Mesenchymal stem cell (in vitro differentiated cells and primary cell): ENCODE data around the gene RNF115.

Source experiments
- DNase-seq: peaks from one replicate; pipeline ENCODE4 v3.0.0-alpha.2; 2013
- H2AFZ ChIP-seq: one replicate; pipeline ENCODE4 v1.6.1; 2013; ENCODE audit warnings: low read depth, mild to moderate bottlenecking, control low read depth, inconsistent platforms, low read length, moderate library complexity
- H2AK5ac ChIP-seq: 2 replicates; pipeline ENCODE4 v1.6.1; 2013; ENCODE audit warnings: low read length, moderate library complexity, mild to moderate bottlenecking, inconsistent platforms; ENCODE audit not compliant: severe bottlenecking
- H2BK120ac ChIP-seq: one replicate; pipeline ENCODE4 v1.6.1; 2013; ENCODE audit warnings: low read depth, mild to moderate bottlenecking, inconsistent platforms, low read length, moderate library complexity
- H2BK12ac ChIP-seq, 2 experiments: one replicate each; pipeline ENCODE4 v1.6.1; 2013; ENCODE audit warnings: inconsistent platforms in 2 of 2, low read length in 2 of 2, mild to moderate bottlenecking in 2 of 2, moderate library complexity in 2 of 2, control low read depth in 1 of 2
- H2BK15ac ChIP-seq: one replicate; pipeline ENCODE4 v1.6.1; 2013; ENCODE audit warnings: mild to moderate bottlenecking, low read depth, inconsistent platforms; ENCODE audit not compliant: poor library complexity, severe bottlenecking
- H2BK5ac ChIP-seq: 2 replicates; pipeline ENCODE4 v1.6.1; 2013; ENCODE audit warnings: low read depth, mild to moderate bottlenecking, low read length, control low read depth, inconsistent platforms; ENCODE audit not compliant: poor library complexity, severe bottlenecking
- H3K14ac ChIP-seq, 2 experiments: one replicate each; pipeline ENCODE4 v1.6.1; 2013; ENCODE audit warnings: inconsistent platforms in 2 of 2, low read length in 2 of 2, control low read depth in 1 of 2, mild to moderate bottlenecking in 1 of 2, moderate library complexity in 1 of 2
- H3K18ac ChIP-seq, 2 experiments: one replicate each; pipeline ENCODE4 v1.6.1; 2013; ENCODE audit warnings: inconsistent platforms in 2 of 2, low read length in 2 of 2, control low read depth in 1 of 2, low read depth in 1 of 2, mild to moderate bottlenecking in 1 of 2
- H3K23ac ChIP-seq, 2 experiments: one replicate each; pipeline ENCODE4 v1.6.1; 2013; ENCODE audit warnings: inconsistent platforms in 2 of 2, low read length in 2 of 2, mild to moderate bottlenecking in 2 of 2, moderate library complexity in 2 of 2, control low read depth in 1 of 2
- H3K27ac ChIP-seq: 2 replicates; pipeline ENCODE4 v1.5.1; 2013; ENCODE audit warnings: mild to moderate bottlenecking, moderate library complexity, low read length, control low read depth, inconsistent platforms; ENCODE audit not compliant: poor library complexity, severe bottlenecking
- H3K27me3 ChIP-seq, 2 experiments: 2 replicates each; pipeline versions ENCODE4 v1.6.1 to v1.7.0; 2013; ENCODE audit warnings: low read length in 2 of 2, mild to moderate bottlenecking in 2 of 2, moderate library complexity in 2 of 2, control low read depth in 1 of 2, inconsistent platforms in 1 of 2; ENCODE audit not compliant: control insufficient read depth in 1 of 2, insufficient read depth in 1 of 2
- H3K36me3 ChIP-seq, 2 experiments: 2 replicates each; pipeline versions ENCODE4 v1.6.1 to v1.7.0; 2013; ENCODE audit warnings: low read length in 2 of 2, control low read depth in 1 of 2, inconsistent platforms in 1 of 2, low read depth in 1 of 2, mild to moderate bottlenecking in 1 of 2; ENCODE audit not compliant: insufficient read depth in 2 of 2, control insufficient read depth in 1 of 2
- H3K4ac ChIP-seq, 2 experiments: one replicate each; pipeline ENCODE4 v1.6.1; 2013; ENCODE audit warnings: inconsistent platforms in 2 of 2, low read length in 2 of 2, mild to moderate bottlenecking in 2 of 2, moderate library complexity in 2 of 2, control low read depth in 1 of 2, low read depth in 1 of 2
- H3K4me1 ChIP-seq: 2 replicates; pipeline ENCODE4 v1.6.1; 2013; ENCODE audit warnings: low read depth, low read length, control low read depth; ENCODE audit not compliant: control insufficient read depth, insufficient read depth
- H3K4me2 ChIP-seq: 2 replicates; pipeline ENCODE4 v1.6.1; 2013; ENCODE audit warnings: low read length, mild to moderate bottlenecking, inconsistent platforms; ENCODE audit not compliant: poor library complexity, severe bottlenecking
- H3K4me3 ChIP-seq, 2 experiments: 2 replicates each; pipeline versions ENCODE4 v1.5.1 to v1.7.0; 2013; ENCODE audit warnings: low read length in 2 of 2, mild to moderate bottlenecking in 2 of 2, control low read depth in 1 of 2, low read depth in 1 of 2; ENCODE audit not compliant: insufficient read depth in 1 of 2
- H3K79me1 ChIP-seq: replicated peaks from 2 replicates; pipeline ENCODE4 v1.6.1; 2013; ENCODE audit warnings: mild to moderate bottlenecking, control low read depth, low read length, inconsistent platforms; ENCODE audit not compliant: poor library complexity, severe bottlenecking
- H3K9ac ChIP-seq: 2 replicates; pipeline ENCODE4 v1.7.0; 2013; ENCODE audit warnings: mild to moderate bottlenecking, low read length, moderate library complexity
- H3K9me3 ChIP-seq: 2 replicates; pipeline ENCODE4 v1.7.0; 2013; ENCODE audit warnings: mild to moderate bottlenecking, low read length; ENCODE audit not compliant: control insufficient read depth
- H4K8ac ChIP-seq: one replicate; pipeline ENCODE4 v1.6.1; 2013; ENCODE audit warnings: inconsistent platforms, mild to moderate bottlenecking, low read length, moderate library complexity
- H4K91ac ChIP-seq: one replicate; pipeline ENCODE4 v1.6.1; 2013; ENCODE audit warnings: mild to moderate bottlenecking, low read length, inconsistent platforms
- WGBS: methylation state at CpG from one replicate; pipeline ENCODE4 v1.1.7; 2013; ENCODE audit warnings: mixed read lengths; 5-methylcytosine and 5-hydroxymethylcytosine counted together

The RNF115 gene

GRCh38 chr1:145736191-145736590, 87.7 kb downstream of the RNF115 start:
- DNase-seq, result no peak
- H3K23ac ChIP-seq, result no peak overlapping the region
- no peak overlapping the region for H2BK12ac ChIP-seq
- no peak overlapping the region for H3K4me3 ChIP-seq
- H3K4ac ChIP-seq, result no peak overlapping the region
- H3K36me3 ChIP-seq, result peaks cover 6 to 21% of the 10 kb centered on the region in 2 experiments
- H4K8ac ChIP-seq, result no peak overlapping the region
- no peak overlapping the region for H4K91ac ChIP-seq
- H3K14ac ChIP-seq, result no peak overlapping the region
- no peaks in the 10 kb centered on the region for H3K4me1 ChIP-seq
- no peak overlapping the region for H2BK120ac ChIP-seq
- H3K27ac ChIP-seq, result no peak overlapping the region
- no peak overlapping the region for H2BK15ac ChIP-seq
- H3K27me3 ChIP-seq, result no peaks in the 10 kb centered on the region
- no peak overlapping the region for H3K4me2 ChIP-seq
- H3K18ac ChIP-seq, result no peak overlapping the region
- H3K9me3 ChIP-seq, result no peaks in the 10 kb centered on the region
- H2BK5ac ChIP-seq, result no peak overlapping the region
- H2AK5ac ChIP-seq, result no peak overlapping the region
- H3K79me1 ChIP-seq, result peaks cover 3% of the 10 kb centered on the region
- H2AFZ ChIP-seq, result no peak overlapping the region
- no peak overlapping the region for H3K9ac ChIP-seq
- WGBS, result 100% methylated on average over 1 of the region's 1 CpG

GRCh38 chr1:145730900-145731299, 93.0 kb downstream of the RNF115 start:
- Histone ChIP-seq H3K36me3 (peaks cover 4 to 6% of the 10 kb centered on the region in 2 experiments), H3K27me3 (no peaks in the 10 kb centered on the region), H3K4ac (no peak overlapping the region), H3K14ac (no peak overlapping the region), H3K9ac (no peak overlapping the region), H2AK5ac (no peak overlapping the region), H3K23ac (no peak overlapping the region), H2BK12ac (no peak overlapping the region), H2BK5ac (no peak overlapping the region), H3K79me1 (no peaks in the 10 kb centered on the region), H3K4me3 (no peak overlapping the region), H3K18ac (no peak overlapping the region), H3K9me3 (no peaks in the 10 kb centered on the region), H2AFZ (no peak overlapping the region), H2BK120ac (no peak overlapping the region), H3K4me1 (no peaks in the 10 kb centered on the region), H3K27ac (no peak overlapping the region), H4K8ac (no peak overlapping the region), H2BK15ac (no peak overlapping the region), H3K4me2 (no peak overlapping the region), H4K91ac (no peak overlapping the region)
- WGBS, result 100% methylated on average over 1 of the region's 3 CpGs
- no peak for DNase-seq

GRCh38 chr1:145730467-145730866, 93.4 kb downstream of the RNF115 start:
- no peaks in the 10 kb centered on the region for H3K79me1 ChIP-seq
- no peak overlapping the region for H2BK120ac ChIP-seq
- H2BK12ac ChIP-seq, result no peak overlapping the region
- H3K4ac ChIP-seq, result no peak overlapping the region
- H3K9ac ChIP-seq, result no peak overlapping the region
- H2AK5ac ChIP-seq, result no peak overlapping the region
- no peak overlapping the region for H2AFZ ChIP-seq
- H4K8ac ChIP-seq, result no peak overlapping the region
- WGBS, result 100% methylated on average over 4 of the region's 4 CpGs
- no peak overlapping the region for H2BK5ac ChIP-seq
- H3K18ac ChIP-seq, result no peak overlapping the region
- no peak overlapping the region for H4K91ac ChIP-seq
- no peak overlapping the region for H3K14ac ChIP-seq
- no peaks in the 10 kb centered on the region for H3K9me3 ChIP-seq
- H3K27ac ChIP-seq, result no peak overlapping the region
- H3K4me3 ChIP-seq, result no peak overlapping the region
- DNase-seq, result no peak
- no peak overlapping the region for H2BK15ac ChIP-seq
- H3K27me3 ChIP-seq, result no peaks in the 10 kb centered on the region
- no peak overlapping the region for H3K23ac ChIP-seq
- no peak overlapping the region for H3K4me2 ChIP-seq
- H3K4me1 ChIP-seq, result no peaks in the 10 kb centered on the region
- H3K36me3 ChIP-seq, result peaks cover 4 to 6% of the 10 kb centered on the region in 2 experiments

GRCh38 chr1:145729666-145730436, 94.0 kb downstream of the RNF115 start:
- no peak for DNase-seq
- Histone ChIP-seq H3K4me3 (peak overlapping the region in 1 of 2 experiments; percentile 23), H2AK5ac (no peak overlapping the region), H3K23ac (no peak overlapping the region), H3K4me2 (no peak overlapping the region), H3K79me1 (no peaks in the 10 kb centered on the region), H3K27me3 (no peaks in the 10 kb centered on the region), H2BK5ac (no peak overlapping the region), H3K14ac (no peak overlapping the region), H3K18ac (no peak overlapping the region), H3K4me1 (no peaks in the 10 kb centered on the region), H2AFZ (no peak overlapping the region), H3K9me3 (no peaks in the 10 kb centered on the region), H3K9ac (peak overlapping the region; percentile 8), H3K4ac (no peak overlapping the region), H4K91ac (no peak overlapping the region), H2BK15ac (no peak overlapping the region), H3K36me3 (peaks cover 4 to 6% of the 10 kb centered on the region in 2 experiments), H3K27ac (no peak overlapping the region), H2BK12ac (no peak overlapping the region), H2BK120ac (no peak overlapping the region), H4K8ac (no peak overlapping the region)
- 94% methylated on average over 5 of the region's 5 CpGs for WGBS
